ENCODE data around the gene WHRN. TPM values are rescaled to one million over a fixed set of nuclear protein-coding genes. Genes with fewer than 3 reads are reported as not detected.

Gene WHRN
- total RNA-seq, 1 experiment from 2014 or later = 9.4 TPM

DNA sequence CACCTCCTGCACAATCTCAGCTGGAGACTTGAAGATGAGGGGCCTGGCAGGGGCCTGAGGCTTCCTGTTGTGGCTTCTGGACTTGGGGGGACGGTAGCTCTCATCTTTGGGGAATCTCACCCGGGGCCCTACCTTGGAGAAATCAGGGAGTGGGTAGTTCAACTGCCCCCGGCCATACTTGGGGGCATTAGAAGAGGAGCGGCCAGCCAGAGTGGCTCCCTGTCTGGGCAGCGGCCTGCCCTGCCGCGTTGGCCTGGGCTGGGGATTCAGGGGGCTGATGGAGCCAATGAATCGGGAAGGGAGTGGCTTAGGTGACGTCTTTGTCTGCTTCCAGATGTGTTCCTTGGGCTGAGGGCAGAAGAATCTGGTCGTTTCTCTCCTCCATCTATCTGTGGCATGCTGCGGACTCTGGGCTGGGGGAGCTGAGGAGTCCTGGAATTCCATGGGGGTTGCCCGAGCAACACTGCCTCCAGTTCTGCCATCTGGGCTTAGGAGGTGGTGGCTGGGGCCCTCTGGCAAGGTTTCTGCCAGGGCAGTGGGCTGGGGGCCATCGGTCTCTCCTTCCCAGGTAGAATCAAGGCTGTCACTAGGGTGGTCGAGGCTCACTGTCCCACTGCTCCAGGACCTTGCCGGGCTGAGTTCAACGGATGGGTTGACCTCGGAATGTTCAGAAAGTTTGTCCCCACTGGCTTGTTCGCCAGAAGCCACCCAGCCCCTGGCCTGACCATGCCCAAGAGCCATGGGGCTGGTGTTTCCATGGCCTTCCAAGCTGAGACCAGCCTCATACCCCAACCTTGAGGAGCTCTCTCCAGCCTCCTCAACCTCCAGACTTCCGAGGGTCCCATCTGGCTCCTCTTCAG lies 128.5 kb downstream of the WHRN start:
- intact Hi-C loops (cut with micrococcal nuclease) = no loop called here
- Mint-ChIP-seq H3K9me3 (ENCODE audit: unreplicated experiment) (no peaks in the 10 kb centered on the region), H3K27me3 (ENCODE audit: insufficient read depth, unreplicated experiment) (no peaks in the 10 kb centered on the region), H3K27ac (ENCODE audit: low read depth, unreplicated experiment) (no peak overlapping the region), H3K4me3 (ENCODE audit: unreplicated experiment) (no peak overlapping the region), H3K4me1 (ENCODE audit: insufficient read depth, unreplicated experiment) (peaks cover 4% of the 10 kb centered on the region), H3K36me3 (ENCODE audit: insufficient read depth, unreplicated experiment) (peaks cover 9% of the 10 kb centered on the region)
- POLR2A ChIA-PET = no interaction called here
- CTCF ChIA-PET = interaction anchor here (0.7 to 1.6 kb wide), 3 partner anchors 10 to 129 kb away, joined by 3 to 4 read pairs (median 3); no protein-coding TSS in a partner anchor
- DNase-seq (ENCODE audit: unreplicated experiment) = no peak
- BruUV-seq (replicated peaks) = no TSS peak
- TF ChIP-seq, protein P1, sequence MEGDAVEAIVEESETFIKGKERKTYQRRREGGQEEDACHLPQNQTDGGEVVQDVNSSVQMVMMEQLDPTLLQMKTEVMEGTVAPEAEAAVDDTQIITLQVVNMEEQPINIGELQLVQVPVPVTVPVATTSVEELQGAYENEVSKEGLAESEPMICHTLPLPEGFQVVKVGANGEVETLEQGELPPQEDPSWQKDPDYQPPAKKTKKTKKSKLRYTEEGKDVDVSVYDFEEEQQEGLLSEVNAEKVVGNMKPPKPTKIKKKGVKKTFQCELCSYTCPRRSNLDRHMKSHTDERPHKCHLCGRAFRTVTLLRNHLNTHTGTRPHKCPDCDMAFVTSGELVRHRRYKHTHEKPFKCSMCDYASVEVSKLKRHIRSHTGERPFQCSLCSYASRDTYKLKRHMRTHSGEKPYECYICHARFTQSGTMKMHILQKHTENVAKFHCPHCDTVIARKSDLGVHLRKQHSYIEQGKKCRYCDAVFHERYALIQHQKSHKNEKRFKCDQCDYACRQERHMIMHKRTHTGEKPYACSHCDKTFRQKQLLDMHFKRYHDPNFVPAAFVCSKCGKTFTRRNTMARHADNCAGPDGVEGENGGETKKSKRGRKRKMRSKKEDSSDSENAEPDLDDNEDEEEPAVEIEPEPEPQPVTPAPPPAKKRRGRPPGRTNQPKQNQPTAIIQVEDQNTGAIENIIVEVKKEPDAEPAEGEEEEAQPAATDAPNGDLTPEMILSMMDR (IDR thresholded peaks at IDR 0.05; ENCODE audit: unreplicated experiment) = no peak

DNA sequence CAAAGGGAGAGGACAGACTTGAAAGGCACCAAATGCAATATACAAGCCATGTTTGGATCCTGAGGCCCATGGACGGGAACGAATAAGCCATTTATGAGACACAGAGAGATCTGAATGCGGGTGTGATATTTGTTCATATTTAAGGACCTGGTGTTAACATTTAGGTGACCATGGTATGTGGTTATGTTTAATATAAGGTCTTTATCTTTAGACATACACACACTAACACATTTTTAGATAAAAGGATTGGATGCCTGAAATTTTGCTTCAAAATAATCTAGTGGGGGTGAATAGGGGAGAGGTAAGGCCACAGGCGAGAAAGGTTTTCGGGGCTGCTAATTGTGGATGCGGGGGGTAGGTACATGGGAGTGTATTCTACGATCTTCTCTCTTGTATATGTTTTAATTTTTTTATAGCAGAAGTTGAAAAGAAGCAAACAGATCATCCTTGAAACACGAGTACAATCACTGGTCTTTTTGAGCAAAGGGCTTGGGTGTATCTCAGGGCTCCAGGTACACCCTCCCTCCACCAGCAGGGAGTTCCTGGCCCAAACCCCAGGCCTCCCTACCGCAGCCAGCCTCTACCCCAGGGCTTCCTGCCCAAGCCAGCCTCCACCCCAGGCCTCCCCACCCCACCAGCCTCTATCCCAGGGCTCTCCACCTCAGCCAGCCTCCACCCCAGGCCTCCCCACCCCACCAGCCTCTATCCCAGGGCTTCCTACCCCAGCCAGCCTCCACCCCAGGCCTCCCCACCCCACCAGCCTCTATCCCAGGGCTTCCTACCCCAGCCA lies 129.7 kb downstream of the WHRN start:
- no peak overlapping the region for H3K4me3 Mint-ChIP-seq (ENCODE audit: unreplicated experiment)
- DNase-seq (ENCODE audit: unreplicated experiment) = no peak
- peaks cover 9% of the 10 kb centered on the region for H3K4me1 Mint-ChIP-seq (ENCODE audit: insufficient read depth, unreplicated experiment)
- H3K9me3 Mint-ChIP-seq (ENCODE audit: unreplicated experiment) = no peaks in the 10 kb centered on the region
- POLR2A ChIA-PET = no interaction called here
- intact Hi-C loops (cut with micrococcal nuclease) = no loop called here
- no peaks in the 10 kb centered on the region for H3K27me3 Mint-ChIP-seq (ENCODE audit: insufficient read depth, unreplicated experiment)
- BruUV-seq (replicated peaks) = no TSS peak
- CTCF ChIA-PET = no interaction called here
- H3K27ac Mint-ChIP-seq (ENCODE audit: low read depth, unreplicated experiment) = no peak overlapping the region
- peaks cover 9% of the 10 kb centered on the region for H3K36me3 Mint-ChIP-seq (ENCODE audit: insufficient read depth, unreplicated experiment)
- TF ChIP-seq, protein P1 (IDR thresholded peaks at IDR 0.05; ENCODE audit: unreplicated experiment) = no peak

DNA sequence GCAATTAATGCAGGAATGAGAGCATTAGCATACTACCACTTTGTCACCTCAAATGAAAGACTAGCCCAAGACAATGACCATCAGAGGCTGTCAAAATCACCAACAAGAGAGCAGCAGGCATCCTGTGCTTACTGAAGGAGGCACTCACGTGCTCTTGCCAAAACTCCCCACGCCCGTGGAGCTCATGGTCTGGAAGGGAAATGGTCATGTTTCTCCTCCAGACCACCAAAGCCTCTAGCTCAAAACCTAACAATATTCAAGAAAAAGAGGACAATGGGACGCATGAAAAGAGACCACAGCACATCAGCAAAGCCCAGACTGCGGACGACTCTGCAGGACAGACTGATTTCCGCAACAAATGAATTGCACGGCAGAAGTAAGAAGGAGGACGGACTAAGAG lies 130.3 kb downstream of the WHRN start:
- H3K9me3 Mint-ChIP-seq (ENCODE audit: unreplicated experiment) = no peaks in the 10 kb centered on the region
- POLR2A ChIA-PET = no interaction called here
- H3K4me3 Mint-ChIP-seq (ENCODE audit: unreplicated experiment) = no peak overlapping the region
- peaks cover 5% of the 10 kb centered on the region for H3K36me3 Mint-ChIP-seq (ENCODE audit: insufficient read depth, unreplicated experiment)
- TF ChIP-seq, protein P1 (IDR thresholded peaks at IDR 0.05; ENCODE audit: unreplicated experiment) = no peak
- no peak for DNase-seq (ENCODE audit: unreplicated experiment)
- H3K27me3 Mint-ChIP-seq (ENCODE audit: insufficient read depth, unreplicated experiment) = no peaks in the 10 kb centered on the region
- H3K27ac Mint-ChIP-seq (ENCODE audit: low read depth, unreplicated experiment) = no peak overlapping the region
- intact Hi-C loops (cut with micrococcal nuclease) = no loop called here
- CTCF ChIA-PET = no interaction called here
- no TSS peak for BruUV-seq (replicated peaks)
- peaks cover 9% of the 10 kb centered on the region for H3K4me1 Mint-ChIP-seq (ENCODE audit: insufficient read depth, unreplicated experiment)

DNA sequence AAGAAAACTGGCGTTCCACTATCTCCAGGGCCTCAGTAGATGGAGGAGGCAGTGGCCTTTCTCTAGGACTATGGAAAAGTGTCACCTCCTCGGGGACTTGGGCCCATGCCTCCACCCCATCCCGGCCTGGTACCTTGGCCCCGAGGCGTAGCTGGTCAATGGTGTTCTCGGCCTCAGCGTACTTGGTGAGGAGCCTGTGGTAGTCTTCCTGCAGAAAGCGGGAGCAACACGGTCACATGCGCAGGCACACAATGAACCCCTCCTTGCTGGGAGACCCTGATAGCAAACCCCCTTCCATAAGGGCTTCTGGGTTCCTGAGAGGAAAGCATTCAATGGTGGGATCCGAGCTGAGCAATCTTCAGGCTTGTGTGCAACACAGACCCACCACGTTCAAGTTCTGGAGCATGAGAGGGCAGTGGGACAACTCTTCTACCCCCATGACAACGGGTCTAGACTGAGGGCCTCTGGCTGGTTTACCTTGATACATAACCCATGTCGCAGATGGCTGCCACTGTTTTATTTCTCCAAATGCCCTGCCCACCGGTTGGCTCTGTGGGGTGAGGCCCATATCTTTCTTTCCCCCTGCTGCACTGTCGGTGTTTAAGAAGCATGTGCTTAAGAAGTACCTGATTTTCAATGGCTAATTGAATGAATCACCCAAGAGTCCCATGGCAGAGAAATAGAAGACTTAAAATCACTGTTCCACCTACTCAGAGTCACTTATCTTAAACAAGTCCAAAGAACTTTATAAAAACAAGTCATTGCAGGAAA lies 131.1 kb downstream of the WHRN start:
- CTCF ChIA-PET = no interaction called here

More for the DNA sequence above, 131.1 kb downstream of the WHRN start:
- POLR2A ChIA-PET = no interaction called here
- no peak for DNase-seq (ENCODE audit: unreplicated experiment)
- H3K4me3 Mint-ChIP-seq (ENCODE audit: unreplicated experiment) = no peak overlapping the region
- H3K36me3 Mint-ChIP-seq (ENCODE audit: insufficient read depth, unreplicated experiment) = peaks cover 5% of the 10 kb centered on the region
- no TSS peak for BruUV-seq (replicated peaks)
- no peaks in the 10 kb centered on the region for H3K27me3 Mint-ChIP-seq (ENCODE audit: insufficient read depth, unreplicated experiment)
- TF ChIP-seq, protein P1 (IDR thresholded peaks at IDR 0.05; ENCODE audit: unreplicated experiment) = no peak
- peaks cover 9% of the 10 kb centered on the region for H3K4me1 Mint-ChIP-seq (ENCODE audit: insufficient read depth, unreplicated experiment)
- intact Hi-C loops (cut with micrococcal nuclease) = no loop called here
- no peak overlapping the region for H3K27ac Mint-ChIP-seq (ENCODE audit: low read depth, unreplicated experiment)
- H3K9me3 Mint-ChIP-seq (ENCODE audit: unreplicated experiment) = no peaks in the 10 kb centered on the region

Data from MCF 10A (cell line).